ENCODE results near the gene TTC29. TPM values are rescaled to one million over a fixed set of nuclear protein-coding genes. Genes with fewer than 3 reads are reported as not detected.

TTC29 gene
- total and polyA plus RNA-seq, 2 experiments from 2014 or later, result 0.52 to 0.60 TPM

DNA sequence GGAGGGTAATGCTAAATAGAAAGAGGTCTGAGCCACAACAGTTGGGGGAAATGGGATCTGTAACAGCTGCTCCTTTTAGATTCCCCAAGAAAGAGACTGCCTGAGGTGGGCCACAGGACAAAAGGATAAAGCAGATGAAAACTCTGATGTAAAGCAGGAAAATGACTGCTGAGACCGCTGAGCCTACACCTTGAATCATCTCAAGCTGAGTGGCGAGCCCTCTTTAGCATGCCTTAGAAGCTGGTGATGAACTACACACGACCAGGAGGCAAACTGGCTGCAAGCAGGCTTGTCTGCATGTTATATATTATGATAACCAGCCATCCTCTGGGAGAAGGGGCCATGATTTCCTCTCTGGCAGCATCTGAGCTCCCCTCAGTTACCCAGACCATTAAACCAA lies 88.4 kb downstream of the TTC29 start:
- no peaks in the 10 kb centered on the region for H3F3A ChIP-seq (replicated peaks; ENCODE audit: low read depth)
- no peaks in the 10 kb centered on the region for H3K79me2 ChIP-seq (replicated peaks; ENCODE audit: insufficient read depth)
- Mint-ChIP-seq H3K27ac (no peak overlapping the region), H3K36me3 (ENCODE audit: low read depth) (no peaks in the 10 kb centered on the region), H3K27me3 (ENCODE audit: insufficient read depth, low read depth, poor library complexity) (no peaks in the 10 kb centered on the region), H3K4me1 (peaks cover 3% of the 10 kb centered on the region; the same call in 2 of the 3 replicates), H3K9me3 (no peaks in the 10 kb centered on the region), H3K4me3 (no peak overlapping the region)
- H3K4me2 ChIP-seq, result no peak overlapping the region
- no peak for ATAC-seq
- TF ChIP-seq STAT1 (IDR thresholded peaks at IDR 0.05; ENCODE audit: unreplicated experiment), result no peak
- TF ChIP-seq ZNF331 (CRISPR knock-in tag; IDR thresholded peaks at IDR 0.05; ENCODE audit: low read depth), result no peak
- TF ChIP-seq, protein P1, sequence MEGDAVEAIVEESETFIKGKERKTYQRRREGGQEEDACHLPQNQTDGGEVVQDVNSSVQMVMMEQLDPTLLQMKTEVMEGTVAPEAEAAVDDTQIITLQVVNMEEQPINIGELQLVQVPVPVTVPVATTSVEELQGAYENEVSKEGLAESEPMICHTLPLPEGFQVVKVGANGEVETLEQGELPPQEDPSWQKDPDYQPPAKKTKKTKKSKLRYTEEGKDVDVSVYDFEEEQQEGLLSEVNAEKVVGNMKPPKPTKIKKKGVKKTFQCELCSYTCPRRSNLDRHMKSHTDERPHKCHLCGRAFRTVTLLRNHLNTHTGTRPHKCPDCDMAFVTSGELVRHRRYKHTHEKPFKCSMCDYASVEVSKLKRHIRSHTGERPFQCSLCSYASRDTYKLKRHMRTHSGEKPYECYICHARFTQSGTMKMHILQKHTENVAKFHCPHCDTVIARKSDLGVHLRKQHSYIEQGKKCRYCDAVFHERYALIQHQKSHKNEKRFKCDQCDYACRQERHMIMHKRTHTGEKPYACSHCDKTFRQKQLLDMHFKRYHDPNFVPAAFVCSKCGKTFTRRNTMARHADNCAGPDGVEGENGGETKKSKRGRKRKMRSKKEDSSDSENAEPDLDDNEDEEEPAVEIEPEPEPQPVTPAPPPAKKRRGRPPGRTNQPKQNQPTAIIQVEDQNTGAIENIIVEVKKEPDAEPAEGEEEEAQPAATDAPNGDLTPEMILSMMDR (conservative IDR thresholded peaks at IDR 0.05; ENCODE audit: low read depth in 2 of 2), result no peak
- no peak for TF ChIP-seq JUNB (IDR thresholded peaks at IDR 0.05; ENCODE audit: unreplicated experiment)
- TF ChIP-seq NANOG (IDR thresholded peaks at IDR 0.05; ENCODE audit: borderline replicate concordance), result no peak
- TF ChIP-seq POLR2AphosphoS5 (IDR thresholded peaks at IDR 0.05; ENCODE audit: low read depth), result no peak
- no peak for TF ChIP-seq ETS1 (IDR thresholded peaks at IDR 0.05)
- TF ChIP-seq EZH2 (IDR thresholded peaks at IDR 0.05; ENCODE audit: low read depth, unreplicated experiment), result no peak
- no peak for TF ChIP-seq CREB1 (CRISPR knock-in tag; IDR thresholded peaks at IDR 0.05; ENCODE audit: low read depth)
- peak overlapping the region; percentile 79 for H2AFZ ChIP-seq
- H4K20me1 ChIP-seq (replicated peaks; ENCODE audit: insufficient read depth), result no peaks in the 10 kb centered on the region
- H3K27me3 ChIP-seq (ENCODE audit: insufficient read depth), result no peaks in the 10 kb centered on the region
- H3K36me3 ChIP-seq (ENCODE audit: insufficient read depth), result no peaks in the 10 kb centered on the region
- no peak overlapping the region for H3K27ac ChIP-seq (ENCODE audit: low read depth)
- no peak for DNase-seq (ENCODE audit: low spot score)
- no peak overlapping the region for H3K4me3 ChIP-seq
- H3K4me1 ChIP-seq (ENCODE audit: insufficient read depth), result no peaks in the 10 kb centered on the region
- H3K9me2 ChIP-seq (ENCODE audit: insufficient read depth), result no peaks in the 10 kb centered on the region

- no peaks in the 10 kb centered on the region for H3K9me2 ChIP-seq (ENCODE audit: insufficient read depth)
- no peaks in the 10 kb centered on the region for H4K20me1 ChIP-seq (replicated peaks; ENCODE audit: insufficient read depth)
- TF ChIP-seq ZNF331 (CRISPR knock-in tag; IDR thresholded peaks at IDR 0.05; ENCODE audit: low read depth), result no peak
- TF ChIP-seq JUNB (IDR thresholded peaks at IDR 0.05; ENCODE audit: unreplicated experiment), result no peak
- TF ChIP-seq CREB1 (CRISPR knock-in tag; IDR thresholded peaks at IDR 0.05; ENCODE audit: low read depth), result no peak
- TF ChIP-seq, protein P2, sequence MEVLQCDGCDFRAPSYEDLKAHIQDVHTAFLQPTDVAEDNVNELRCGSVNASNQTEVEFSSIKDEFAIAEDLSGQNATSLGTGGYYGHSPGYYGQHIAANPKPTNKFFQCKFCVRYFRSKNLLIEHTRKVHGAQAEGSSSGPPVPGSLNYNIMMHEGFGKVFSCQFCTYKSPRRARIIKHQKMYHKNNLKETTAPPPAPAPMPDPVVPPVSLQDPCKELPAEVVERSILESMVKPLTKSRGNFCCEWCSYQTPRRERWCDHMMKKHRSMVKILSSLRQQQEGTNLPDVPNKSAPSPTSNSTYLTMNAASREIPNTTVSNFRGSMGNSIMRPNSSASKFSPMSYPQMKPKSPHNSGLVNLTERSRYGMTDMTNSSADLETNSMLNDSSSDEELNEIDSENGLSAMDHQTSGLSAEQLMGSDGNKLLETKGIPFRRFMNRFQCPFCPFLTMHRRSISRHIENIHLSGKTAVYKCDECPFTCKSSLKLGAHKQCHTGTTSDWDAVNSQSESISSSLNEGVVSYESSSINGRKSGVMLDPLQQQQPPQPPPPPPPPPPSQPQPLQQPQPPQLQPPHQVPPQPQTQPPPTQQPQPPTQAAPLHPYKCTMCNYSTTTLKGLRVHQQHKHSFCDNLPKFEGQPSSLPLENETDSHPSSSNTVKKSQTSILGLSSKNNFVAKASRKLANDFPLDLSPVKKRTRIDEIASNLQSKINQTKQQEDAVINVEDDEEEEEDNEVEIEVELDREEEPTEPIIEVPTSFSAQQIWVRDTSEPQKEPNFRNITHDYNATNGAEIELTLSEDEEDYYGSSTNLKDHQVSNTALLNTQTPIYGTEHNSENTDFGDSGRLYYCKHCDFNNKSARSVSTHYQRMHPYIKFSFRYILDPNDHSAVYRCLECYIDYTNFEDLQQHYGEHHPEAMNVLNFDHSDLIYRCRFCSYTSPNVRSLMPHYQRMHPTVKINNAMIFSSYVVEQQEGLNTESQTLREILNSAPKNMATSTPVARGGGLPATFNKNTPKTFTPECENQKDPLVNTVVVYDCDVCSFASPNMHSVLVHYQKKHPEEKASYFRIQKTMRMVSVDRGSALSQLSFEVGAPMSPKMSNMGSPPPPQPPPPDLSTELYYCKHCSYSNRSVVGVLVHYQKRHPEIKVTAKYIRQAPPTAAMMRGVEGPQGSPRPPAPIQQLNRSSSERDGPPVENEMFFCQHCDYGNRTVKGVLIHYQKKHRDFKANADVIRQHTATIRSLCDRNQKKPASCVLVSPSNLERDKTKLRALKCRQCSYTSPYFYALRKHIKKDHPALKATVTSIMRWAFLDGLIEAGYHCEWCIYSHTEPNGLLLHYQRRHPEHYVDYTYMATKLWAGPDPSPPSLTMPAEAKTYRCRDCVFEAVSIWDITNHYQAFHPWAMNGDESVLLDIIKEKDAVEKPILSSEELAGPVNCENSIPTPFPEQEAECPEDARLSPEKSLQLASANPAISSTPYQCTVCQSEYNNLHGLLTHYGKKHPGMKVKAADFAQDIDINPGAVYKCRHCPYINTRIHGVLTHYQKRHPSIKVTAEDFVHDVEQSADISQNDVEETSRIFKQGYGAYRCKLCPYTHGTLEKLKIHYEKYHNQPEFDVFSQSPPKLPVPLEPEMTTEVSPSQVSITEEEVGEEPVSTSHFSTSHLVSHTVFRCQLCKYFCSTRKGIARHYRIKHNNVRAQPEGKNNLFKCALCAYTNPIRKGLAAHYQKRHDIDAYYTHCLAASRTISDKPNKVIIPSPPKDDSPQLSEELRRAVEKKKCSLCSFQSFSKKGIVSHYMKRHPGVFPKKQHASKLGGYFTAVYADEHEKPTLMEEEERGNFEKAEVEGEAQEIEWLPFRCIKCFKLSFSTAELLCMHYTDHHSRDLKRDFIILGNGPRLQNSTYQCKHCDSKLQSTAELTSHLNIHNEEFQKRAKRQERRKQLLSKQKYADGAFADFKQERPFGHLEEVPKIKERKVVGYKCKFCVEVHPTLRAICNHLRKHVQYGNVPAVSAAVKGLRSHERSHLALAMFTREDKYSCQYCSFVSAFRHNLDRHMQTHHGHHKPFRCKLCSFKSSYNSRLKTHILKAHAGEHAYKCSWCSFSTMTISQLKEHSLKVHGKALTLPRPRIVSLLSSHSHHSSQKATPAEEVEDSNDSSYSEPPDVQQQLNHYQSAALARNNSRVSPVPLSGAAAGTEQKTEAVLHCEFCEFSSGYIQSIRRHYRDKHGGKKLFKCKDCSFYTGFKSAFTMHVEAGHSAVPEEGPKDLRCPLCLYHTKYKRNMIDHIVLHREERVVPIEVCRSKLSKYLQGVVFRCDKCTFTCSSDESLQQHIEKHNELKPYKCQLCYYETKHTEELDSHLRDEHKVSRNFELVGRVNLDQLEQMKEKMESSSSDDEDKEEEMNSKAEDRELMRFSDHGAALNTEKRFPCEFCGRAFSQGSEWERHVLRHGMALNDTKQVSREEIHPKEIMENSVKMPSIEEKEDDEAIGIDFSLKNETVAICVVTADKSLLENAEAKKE (CRISPR knock-in tag; IDR thresholded peaks at IDR 0.05), result no peak
- H2AFZ ChIP-seq, result no peak overlapping the region
- H3K27ac ChIP-seq (ENCODE audit: low read depth), result no peak overlapping the region
- Mint-ChIP-seq H3K36me3 (ENCODE audit: low read depth) (no peaks in the 10 kb centered on the region), H3K9me3 (no peaks in the 10 kb centered on the region), H3K27me3 (ENCODE audit: insufficient read depth, low read depth, poor library complexity) (no peaks in the 10 kb centered on the region), H3K4me1 (peaks cover 15% of the 10 kb centered on the region), H3K27ac (no peak overlapping the region), H3K4me3 (no peak overlapping the region)
- no peak overlapping the region for H3K4me3 ChIP-seq
- H3K4me2 ChIP-seq, result no peak overlapping the region
- no peaks in the 10 kb centered on the region for H3F3A ChIP-seq (replicated peaks; ENCODE audit: low read depth)
- H3K27me3 ChIP-seq (ENCODE audit: insufficient read depth), result no peaks in the 10 kb centered on the region
- DNase-seq (ENCODE audit: low spot score), result no peak
- 0 out of 2 replicates have a peak, but pooled peaks cover 8% of the 10 kb centered on the region for H3K4me1 ChIP-seq (ENCODE audit: insufficient read depth)
- no peak for ATAC-seq
- no peaks in the 10 kb centered on the region for H3K79me2 ChIP-seq (replicated peaks; ENCODE audit: insufficient read depth)
- H3K36me3 ChIP-seq (ENCODE audit: insufficient read depth), result no peaks in the 10 kb centered on the region
These were observed 89.9 kb downstream of the TTC29 start for GRCh38 chr4:146855761-146856160.

Measured in GM23338 (cell line).